Esophagus muscularis mucosa (tissue), 3 donors: ENCODE measurements around the gene PNPLA7.

Experiments
- POLR2AphosphoS5 ChIP-seq, 2 donors: sonication (generic); formaldehyde crosslinking; IDR thresholded peaks; one replicate each; pipeline ENCODE4 v1.6.1; 2017; ENCODE audit warnings: antibody characterized with exemption in 2 of 2
- TF ChIP-seq, protein P1 (sequence below), 3 experiments: fragments of 200-600 bp in 2 of 3; fragments of 450-650 bp in 1 of 3; sonication (generic) in 2 of 3; IDR thresholded peaks; one replicate each; pipeline ENCODE4 v1.5.1; 2017 to 2019; ENCODE audit warnings: antibody characterized with exemption in 3 of 3, mild to moderate bottlenecking in 2 of 3, moderate library complexity in 1 of 3

DNA sequence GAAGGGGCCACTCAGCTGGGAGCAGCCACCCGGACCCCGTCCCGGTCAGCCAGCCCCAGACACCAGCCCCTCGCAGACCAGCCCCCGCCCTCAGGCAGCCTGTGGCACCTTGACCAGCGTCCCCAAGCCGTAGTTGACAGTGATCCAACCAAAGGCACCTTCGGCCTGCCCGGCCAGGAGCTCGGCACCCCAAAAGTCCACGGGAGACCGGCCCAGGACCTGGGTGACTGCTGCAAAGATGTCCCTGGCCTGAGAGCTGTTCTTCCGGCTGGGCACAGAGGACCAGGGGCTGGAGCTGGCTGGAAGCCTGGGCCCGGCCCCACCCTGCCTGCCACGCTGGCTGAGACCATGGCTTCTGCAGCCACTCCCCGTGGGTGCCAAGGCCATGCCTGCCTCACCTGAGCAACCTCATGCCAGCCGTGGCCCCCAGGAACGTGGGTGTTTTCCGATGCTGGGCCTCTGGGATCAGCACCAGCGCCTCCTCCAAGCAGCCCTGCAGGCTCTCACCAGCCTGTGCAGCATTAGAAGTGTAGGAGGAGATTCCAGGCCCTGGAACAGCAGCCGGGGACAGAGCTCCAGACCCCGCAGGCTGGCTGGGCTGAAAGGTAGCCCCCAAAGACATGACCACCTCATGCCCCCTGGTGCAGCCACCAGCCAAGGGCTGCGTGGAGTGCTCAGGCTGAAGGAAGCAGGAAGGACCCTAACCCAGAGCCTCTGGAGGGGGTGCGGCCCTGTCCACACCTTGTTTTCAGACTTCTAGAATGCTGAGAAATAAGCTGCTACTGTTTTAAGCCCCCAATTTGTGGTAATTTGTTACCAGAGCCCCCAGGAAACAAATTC, 113.2 kb downstream of the PNPLA7 start:
- no peak for TF ChIP-seq POLR2AphosphoS5 (IDR thresholded peaks at IDR 0.05)
- TF ChIP-seq, protein P1, sequence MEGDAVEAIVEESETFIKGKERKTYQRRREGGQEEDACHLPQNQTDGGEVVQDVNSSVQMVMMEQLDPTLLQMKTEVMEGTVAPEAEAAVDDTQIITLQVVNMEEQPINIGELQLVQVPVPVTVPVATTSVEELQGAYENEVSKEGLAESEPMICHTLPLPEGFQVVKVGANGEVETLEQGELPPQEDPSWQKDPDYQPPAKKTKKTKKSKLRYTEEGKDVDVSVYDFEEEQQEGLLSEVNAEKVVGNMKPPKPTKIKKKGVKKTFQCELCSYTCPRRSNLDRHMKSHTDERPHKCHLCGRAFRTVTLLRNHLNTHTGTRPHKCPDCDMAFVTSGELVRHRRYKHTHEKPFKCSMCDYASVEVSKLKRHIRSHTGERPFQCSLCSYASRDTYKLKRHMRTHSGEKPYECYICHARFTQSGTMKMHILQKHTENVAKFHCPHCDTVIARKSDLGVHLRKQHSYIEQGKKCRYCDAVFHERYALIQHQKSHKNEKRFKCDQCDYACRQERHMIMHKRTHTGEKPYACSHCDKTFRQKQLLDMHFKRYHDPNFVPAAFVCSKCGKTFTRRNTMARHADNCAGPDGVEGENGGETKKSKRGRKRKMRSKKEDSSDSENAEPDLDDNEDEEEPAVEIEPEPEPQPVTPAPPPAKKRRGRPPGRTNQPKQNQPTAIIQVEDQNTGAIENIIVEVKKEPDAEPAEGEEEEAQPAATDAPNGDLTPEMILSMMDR (IDR thresholded peaks at IDR 0.05) = no peak
